MM.1S (cell line): ENCODE measurements around the gene ZP1.
"Not testable (repeated sequence)": the region's sequence is repeated elsewhere in the genome, so short reads cannot be mapped to it uniquely, and the experiment has no call there.

Source experiments
- DNase-seq: peaks from one replicate; pipeline ENCODE4 v3.0.0-alpha.2; 2015
- H2AFZ ChIP-seq: fragments of 300-600 bp; sonication (generic); 2 replicates; pipeline ENCODE4 v1.6.0; 2016; ENCODE audit warnings: antibody characterized with exemption, low read length
- H3F3A ChIP-seq: fragments of 300-600 bp; sonication (generic); 2 replicates; pipeline ENCODE4 v1.6.1; 2016; ENCODE audit warnings: mild to moderate bottlenecking, antibody characterized with exemption, low read length, moderate library complexity, mixed read lengths; ENCODE audit not compliant: insufficient read depth
- H3K27ac ChIP-seq: fragments of 300-600 bp; sonication (generic); 2 replicates; pipeline ENCODE4 v1.5.1; 2016; ENCODE audit warnings: mild to moderate bottlenecking, low read length
- H3K27me3 ChIP-seq: fragments of 300-600 bp; sonication (generic); replicated peaks from 2 replicates; pipeline ENCODE4 v1.6.0; 2016; ENCODE audit warnings: low read length; ENCODE audit not compliant: insufficient read depth
- H3K36me3 ChIP-seq: fragments of 300-600 bp; sonication (generic); replicated peaks from 2 replicates; pipeline ENCODE4 v1.6.1; 2016; ENCODE audit warnings: mild to moderate bottlenecking, low read length, mixed read lengths; ENCODE audit not compliant: insufficient read depth
- H3K4me1 ChIP-seq: fragments of 300-600 bp; sonication (generic); 2 replicates; pipeline ENCODE4 v1.6.1; 2016; ENCODE audit warnings: low read length, mixed read lengths
- H3K4me2 ChIP-seq: fragments of 300-600 bp; sonication (generic); 2 replicates; pipeline ENCODE4 v1.6.0; 2016; ENCODE audit warnings: low read depth, low read length
- H3K4me3 ChIP-seq: fragments of 300-600 bp; sonication (generic); 2 replicates; pipeline ENCODE4 v1.5.1; 2016; ENCODE audit warnings: low read length, mixed read lengths
- H3K79me2 ChIP-seq: fragments of 300-600 bp; sonication (generic); 2 replicates; pipeline ENCODE4 v1.6.1; 2016; ENCODE audit warnings: mixed run types, low read length, mixed read lengths
- H3K9ac ChIP-seq: fragments of 300-600 bp; sonication (generic); 2 replicates; pipeline ENCODE4 v1.6.1; 2016; ENCODE audit warnings: low read length, mixed read lengths
- H3K9me2 ChIP-seq: fragments of 300-600 bp; sonication (generic); replicated peaks from 2 replicates; pipeline ENCODE4 v1.6.1; 2016; ENCODE audit warnings: mild to moderate bottlenecking, low read length, mixed read lengths; ENCODE audit not compliant: insufficient read depth
- H3K9me3 ChIP-seq: fragments of 300-600 bp; sonication (generic); replicated peaks from 2 replicates; pipeline ENCODE4 v1.6.1; 2016; ENCODE audit warnings: mild to moderate bottlenecking, low read length, mixed read lengths; ENCODE audit not compliant: insufficient read depth
- H4K20me1 ChIP-seq: fragments of 300-600 bp; sonication (generic); 2 replicates; pipeline ENCODE4 v1.6.1; 2016; ENCODE audit warnings: mild to moderate bottlenecking, low read length, moderate library complexity, mixed read lengths; ENCODE audit not compliant: insufficient read depth
- CTCF ChIP-seq: fragments of 300-600 bp; sonication (generic); IDR thresholded peaks from 2 replicates; pipeline ENCODE4 v1.5.1; 2016; ENCODE audit warnings: antibody characterized with exemption, low read length, mixed read lengths
- EZH2 ChIP-seq: fragments of 300-600 bp; sonication (generic); optimal IDR thresholded peaks from 2 replicates; pipeline ENCODE3; 2017; ENCODE audit warnings: low read depth, mild to moderate bottlenecking, antibody characterized with exemption, low read length, mixed read lengths
- EZH2phosphoT487 ChIP-seq: fragments of 300-600 bp; sonication (generic); IDR thresholded peaks from 2 replicates; pipeline ENCODE4 v1.6.1; 2018; ENCODE audit warnings: antibody characterized with exemption, low read length

ZP1 gene

GRCh38 chr11:60905551-60906113 is 38.3 kb downstream of the ZP1 start:
- Histone ChIP-seq H3K27me3 (no peaks in the 10 kb centered on the region), H3K79me2 (peaks cover 51% of the 10 kb centered on the region), H3K27ac (peak overlapping the region; percentile 95), H2AFZ (peak overlapping the region; percentile 61; the same call in 1 of the 2 replicates), H3K9me3 (no peaks in the 10 kb centered on the region), H3K9ac (peak overlapping the region; percentile 96), H3K9me2 (no peaks in the 10 kb centered on the region), H3K36me3 (peaks cover 9% of the 10 kb centered on the region; the same call in 1 of the 2 replicates), H3K4me3 (peak overlapping the region; percentile 90), H3F3A (peaks cover 37% of the 10 kb centered on the region), H4K20me1 (0 out of 2 replicates have a peak, but pooled peaks cover 13% of the 10 kb centered on the region), H3K4me1 (peaks cover 38% of the 10 kb centered on the region), H3K4me2 (peak overlapping the region; percentile 91)
- peak; percentile 16 for DNase-seq
- TF ChIP-seq EZH2, result no peak
- no peak for TF ChIP-seq EZH2phosphoT487

GRCh38 chr11:60906132-60906972 is 39.0 kb downstream of the ZP1 start, which contains the start of gene PRPF19:
Gene PRPF19, minus strand, starts transcription at chr11:60906585. Its CDS starts 203 bp downstream, at chr11:60906382.
- peak; percentile 99 for DNase-seq
- Histone ChIP-seq H3K27me3 (no peaks in the 10 kb centered on the region), H3K36me3 (peaks cover 9% of the 10 kb centered on the region; the same call in 1 of the 2 replicates), H3K4me3 (peak within 1 kb of the TSS; percentile 90), H3F3A (peaks cover 41% of the 10 kb centered on the region), H3K9ac (peak within 1 kb of the TSS; percentile 96), H2AFZ (peak within 1 kb of the TSS; percentile 61), H3K9me3 (no peaks in the 10 kb centered on the region), H3K27ac (peak within 1 kb of the TSS; percentile 95), H4K20me1 (0 out of 2 replicates have a peak, but pooled peaks cover 13% of the 10 kb centered on the region), H3K4me1 (peaks cover 46% of the 10 kb centered on the region), H3K4me2 (peak within 1 kb of the TSS; percentile 91), H3K79me2 (peaks cover 49% of the 10 kb centered on the region), H3K9me2 (no peaks in the 10 kb centered on the region)
- TF ChIP-seq CTCF, result no peak
- TF ChIP-seq EZH2, result no peak
- no peak for TF ChIP-seq EZH2phosphoT487

- Histone ChIP-seq H3K4me2 (no peak overlapping the region), H3K9ac (no peak overlapping the region), H3K27me3 (no peaks in the 10 kb centered on the region), H3K9me3 (no peaks in the 10 kb centered on the region), H2AFZ (no peak overlapping the region), H3K4me1 (peaks cover 66% of the 10 kb centered on the region), H3K9me2 (no peaks in the 10 kb centered on the region), H3K79me2 (peaks cover 25% of the 10 kb centered on the region), H3K4me3 (no peak overlapping the region), H4K20me1 (0 out of 2 replicates have a peak, but pooled peaks cover 10% of the 10 kb centered on the region), H3F3A (peaks cover 38% of the 10 kb centered on the region), H3K36me3 (no peaks in the 10 kb centered on the region), H3K27ac (no peak overlapping the region)
- TF ChIP-seq EZH2phosphoT487, result no peak
- no peak for DNase-seq
These were observed 41.5 kb downstream of the ZP1 start for GRCh38 chr11:60908803-60909202.

GRCh38 chr11:60909680-60910280 is 42.4 kb downstream of the ZP1 start:
- not testable (repeated sequence) for H3K9ac ChIP-seq, H3K36me3 ChIP-seq, H3K27me3 ChIP-seq, H2AFZ ChIP-seq, H3K9me3 ChIP-seq, H4K20me1 ChIP-seq, DNase-seq, H3K9me2 ChIP-seq
- peaks cover 60% of the 10 kb centered on the region for H3K4me1 ChIP-seq
- peak overlapping the region; percentile 81 for H3K27ac ChIP-seq
- H3K4me3 ChIP-seq, result 0 out of 2 replicates have a peak overlapping the region, but pooled peaks have one; percentile 13
- H3F3A ChIP-seq, result peaks cover 42% of the 10 kb centered on the region
- peak overlapping the region; percentile 47; the same call in 1 of the 2 replicates for H3K4me2 ChIP-seq
- peaks cover 23% of the 10 kb centered on the region for H3K79me2 ChIP-seq
